GM18498 (cell line): ENCODE results near the gene ZNF329.

ENCODE experiments used
- ATAC-seq: cut with Tn5 transposase; IDR thresholded peaks from one replicate; pipeline ENCODE4 v1.9.1; 2021; ENCODE audit warnings: mild to moderate bottlenecking, moderate library complexity; ENCODE audit not compliant: unreplicated experiment

The ZNF329 gene

DNA sequence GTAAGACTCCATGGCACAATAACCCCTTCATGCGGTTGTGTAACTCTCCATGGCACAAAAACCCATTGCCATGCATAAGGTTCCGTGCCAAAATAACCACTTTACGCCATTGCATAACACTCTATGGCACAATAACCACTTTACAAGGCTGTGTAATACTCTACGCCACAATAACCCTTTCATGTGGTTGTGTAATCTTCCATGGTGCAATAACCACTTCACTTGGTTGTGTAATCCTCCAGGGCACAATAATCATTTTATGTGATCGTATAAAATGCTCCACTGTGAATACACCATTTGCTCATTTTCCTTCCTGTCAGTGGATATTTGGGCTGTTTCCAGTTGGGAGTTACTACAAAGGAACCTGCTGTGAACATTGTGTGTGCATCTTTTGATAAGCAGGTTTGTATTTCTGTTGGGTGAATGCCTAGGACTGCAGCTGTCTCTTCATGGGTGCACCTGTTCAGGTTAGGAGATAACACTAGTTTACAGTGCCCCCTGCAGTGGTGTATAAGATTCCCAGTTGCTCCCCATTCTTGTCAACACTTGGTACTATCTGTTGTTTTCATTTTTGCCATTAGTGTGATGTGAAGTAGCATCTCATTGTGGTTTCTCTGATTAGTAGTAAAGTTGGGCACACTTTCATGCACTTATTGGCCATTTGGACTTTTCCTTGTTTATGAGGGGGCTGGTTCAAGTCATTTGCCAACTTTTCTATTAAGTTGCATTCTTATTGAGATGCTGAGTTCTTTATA, 31.4 kb downstream of the ZNF329 start:
- no peak for ATAC-seq

- no peak for ATAC-seq
Observed at GRCh38 chr19:58117841-58118575, 32.6 kb downstream of the ZNF329 start.

DNA sequence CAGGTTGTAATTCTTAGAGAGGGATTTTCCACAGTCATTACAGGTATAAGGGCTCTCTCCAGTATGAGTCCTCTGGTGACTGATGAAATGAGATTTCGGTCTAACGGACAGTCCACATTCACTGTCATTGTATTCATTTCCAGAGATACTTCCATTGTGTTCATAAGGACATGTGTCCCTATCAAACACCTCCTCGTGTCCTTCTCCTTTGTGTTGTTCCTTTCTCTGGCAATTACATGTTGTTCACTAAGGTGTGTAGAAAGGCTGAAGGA, 42.1 kb downstream of the ZNF329 start:
- no peak for ATAC-seq

DNA sequence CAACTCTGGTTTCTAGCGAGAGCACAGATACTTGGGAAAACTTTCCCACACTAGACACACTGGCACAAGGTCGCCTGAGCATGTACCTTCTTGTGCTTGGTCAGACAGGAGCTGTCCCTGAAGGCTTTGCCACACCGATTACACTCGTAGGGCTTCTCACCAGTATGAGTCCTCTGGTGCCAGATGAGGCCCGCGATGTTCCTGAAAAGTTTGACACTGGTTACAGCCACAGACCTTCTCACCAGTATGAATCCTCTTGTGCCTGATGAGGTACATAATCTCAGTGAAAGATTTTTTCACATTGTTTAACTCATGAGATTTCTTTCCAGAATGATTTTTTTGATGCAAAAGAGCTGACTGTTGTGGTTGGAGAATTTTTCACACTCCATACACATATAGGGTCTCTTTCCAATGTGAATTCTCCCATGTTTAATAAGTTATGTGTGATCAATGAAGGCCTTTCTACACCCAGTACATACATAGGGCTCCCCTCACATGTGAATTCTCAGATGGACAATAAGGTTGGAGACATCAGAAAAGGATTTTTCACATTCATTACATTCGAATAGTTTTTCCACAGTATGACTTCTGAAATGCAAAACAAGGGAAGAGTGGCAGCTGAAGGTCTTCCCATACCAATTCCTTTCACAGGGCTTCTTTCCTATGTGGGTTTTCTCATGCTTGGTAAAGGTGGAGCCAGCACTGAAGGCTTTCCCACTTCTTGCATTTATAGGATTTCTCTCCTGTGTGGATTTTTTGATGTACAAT, 42.6 kb downstream of the ZNF329 start:
- no peak for ATAC-seq

DNA sequence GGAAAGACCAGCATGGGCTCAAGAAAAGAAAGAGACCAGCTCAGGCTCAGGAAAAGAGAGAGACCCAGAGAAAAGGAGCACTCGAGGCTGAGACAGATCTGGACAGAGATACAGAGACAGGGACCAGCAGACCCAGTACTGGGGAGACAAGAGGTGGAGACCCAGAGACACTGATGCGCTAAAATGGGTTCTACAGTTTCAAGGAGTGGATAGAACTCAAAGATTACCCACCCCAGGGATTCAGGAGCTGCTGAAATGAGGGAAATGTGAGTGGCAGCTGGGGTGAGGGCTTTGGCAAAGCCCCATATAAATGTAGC, 51.9 kb downstream of the ZNF329 start:
- no peak for ATAC-seq

DNA sequence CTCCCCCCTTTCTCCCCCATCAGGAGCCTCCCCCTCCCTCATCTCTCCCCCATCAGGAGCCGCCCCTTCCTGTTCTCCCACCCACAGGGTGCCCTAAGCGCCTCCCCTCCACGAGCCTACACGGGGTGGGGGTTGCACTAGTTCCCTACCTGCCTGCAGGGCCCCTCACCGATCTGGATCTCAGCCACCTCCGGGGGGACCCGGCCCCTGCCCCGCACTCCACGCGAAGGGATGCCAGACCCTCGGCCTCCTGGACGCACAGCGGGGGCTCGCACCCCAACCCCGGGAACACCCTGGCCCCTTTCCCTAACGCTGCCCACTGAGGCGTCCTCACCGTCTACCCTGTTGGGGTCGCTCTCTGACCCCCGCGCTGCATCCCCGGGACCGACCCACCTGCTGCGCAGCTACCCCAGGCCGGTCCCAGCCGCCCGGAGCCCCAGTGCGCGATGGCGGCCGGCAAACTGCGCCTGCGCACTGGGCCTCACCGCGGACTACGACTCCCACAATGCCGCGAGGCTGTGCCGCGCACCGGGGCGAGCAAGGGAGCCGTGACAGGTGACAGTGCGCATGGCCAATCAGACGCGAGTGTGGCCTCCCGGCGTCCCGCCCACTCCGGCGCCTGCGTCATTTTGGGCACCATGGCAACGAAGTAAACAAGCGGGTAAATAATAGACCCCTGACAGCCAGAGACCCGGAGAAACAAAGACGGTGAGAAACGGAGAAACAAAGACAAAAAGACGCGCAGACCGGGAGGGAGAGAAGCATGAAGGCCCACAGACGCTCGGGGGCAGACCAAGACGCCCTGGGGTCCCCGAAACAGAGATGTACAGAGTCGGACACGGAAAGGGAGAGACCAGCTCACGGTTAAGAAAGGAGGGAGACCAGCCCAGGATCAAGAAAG, 52.6 kb downstream of the ZNF329 start, which contains the start of gene ZSCAN18:
ZSCAN18 (minus strand) TSS at position 451 of the 901 bp plus-strand sequence. CDS start 7,964 bp downstream, outside the sequence.
- ATAC-seq = peak; percentile 95

- no peak for ATAC-seq
Observed at GRCh38 chr19:58097349-58097748, 53.2 kb downstream of the ZNF329 start.

DNA sequence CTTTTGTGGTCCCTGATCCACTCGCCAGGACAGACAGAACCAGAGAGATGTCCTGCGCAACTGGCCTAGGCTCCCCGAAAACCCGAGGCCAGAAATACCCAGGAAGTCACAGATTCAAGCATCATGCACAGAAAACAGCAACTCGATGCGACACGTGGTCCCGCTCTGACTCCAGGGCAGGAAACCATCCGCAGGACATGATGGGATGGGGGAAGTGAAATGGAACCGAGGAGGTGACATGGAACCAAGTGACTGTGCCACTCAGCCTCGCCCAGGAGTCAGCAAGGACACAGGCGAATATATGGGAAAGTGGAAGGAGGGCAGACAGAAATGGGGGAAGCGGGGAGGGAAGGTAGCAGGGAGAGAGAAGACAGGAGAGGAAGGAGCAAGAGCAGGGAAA, 53.7 kb downstream of the ZNF329 start:
- ATAC-seq = no peak

DNA sequence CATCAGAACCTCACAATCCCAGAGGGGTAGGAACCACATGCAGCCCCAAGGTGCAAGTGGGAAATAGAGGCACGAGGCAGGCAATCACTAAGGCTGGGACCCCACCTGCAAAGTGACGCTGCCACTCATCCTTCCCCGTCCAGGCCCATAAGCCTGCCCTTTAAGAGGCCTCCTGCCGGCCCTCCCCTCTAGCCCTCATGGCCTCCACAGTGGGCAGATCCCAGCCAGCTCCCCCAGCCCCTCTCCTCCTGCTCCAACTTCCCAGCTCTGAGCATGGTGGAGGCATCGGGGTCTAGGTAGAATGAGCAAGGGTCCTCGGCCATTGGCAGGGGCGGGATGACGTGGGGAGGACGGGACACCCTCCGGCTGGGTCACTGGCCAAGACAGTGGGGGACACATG, 55.3 kb downstream of the ZNF329 start:
- ATAC-seq = no peak

DNA sequence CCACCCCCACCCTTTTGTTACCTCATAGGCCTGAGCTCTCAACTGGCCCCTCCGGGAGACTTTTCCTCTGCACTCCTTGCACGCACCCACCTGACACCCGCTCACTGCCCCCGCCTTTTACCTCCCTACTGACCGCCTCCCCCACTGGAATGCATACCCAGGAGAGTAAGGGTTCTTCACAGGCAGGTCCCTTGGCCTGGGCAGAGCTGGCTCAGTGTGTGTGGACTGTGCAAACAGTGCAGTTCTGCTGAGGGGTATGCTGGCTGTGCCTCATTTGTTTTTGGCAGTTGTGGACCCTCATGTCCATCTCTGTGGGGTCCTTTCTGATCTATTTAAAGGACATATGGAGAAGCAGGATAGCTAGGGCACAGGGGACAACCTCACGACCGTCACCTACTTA, 57.5 kb downstream of the ZNF329 start:
- no peak for ATAC-seq

DNA sequence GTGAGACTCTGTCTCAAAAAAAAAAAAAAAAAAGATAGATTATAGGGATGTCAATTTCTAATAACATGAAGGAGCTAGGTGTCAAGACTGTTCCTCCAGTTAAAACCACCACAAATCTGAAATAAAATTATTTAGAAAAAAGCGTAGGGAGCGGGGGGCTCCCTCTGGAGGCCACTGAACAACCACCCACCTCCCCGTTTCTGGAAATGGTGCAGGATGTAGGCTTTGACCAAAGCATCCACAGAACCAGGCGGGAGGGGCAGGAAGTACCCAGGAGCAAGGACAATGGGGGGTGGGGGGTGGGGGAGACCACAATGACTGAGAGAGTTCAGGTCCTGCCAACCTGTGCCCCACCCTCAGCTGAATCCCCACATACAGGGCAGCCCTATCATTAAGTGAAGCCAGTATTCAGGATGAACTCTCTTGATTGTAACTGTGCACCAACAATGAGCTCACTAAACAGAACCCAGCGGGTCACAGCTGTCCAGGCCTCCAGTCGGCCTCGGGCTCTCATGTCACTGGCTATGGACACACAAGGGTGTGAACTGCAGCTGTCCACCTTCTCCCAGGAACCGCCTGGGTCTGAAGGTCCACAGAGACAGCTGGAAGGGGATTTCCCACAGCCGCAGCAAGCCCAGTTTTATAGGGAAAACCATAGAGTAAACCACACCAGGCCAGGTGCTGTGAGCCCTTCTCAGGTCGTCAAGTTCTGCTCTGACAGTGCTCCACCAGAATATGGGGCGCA, 59.2 kb downstream of the ZNF329 start:
- ATAC-seq = no peak

GRCh38 chr19:58089846-58090245, 60.7 kb downstream of the ZNF329 start:
- no peak for ATAC-seq

DNA sequence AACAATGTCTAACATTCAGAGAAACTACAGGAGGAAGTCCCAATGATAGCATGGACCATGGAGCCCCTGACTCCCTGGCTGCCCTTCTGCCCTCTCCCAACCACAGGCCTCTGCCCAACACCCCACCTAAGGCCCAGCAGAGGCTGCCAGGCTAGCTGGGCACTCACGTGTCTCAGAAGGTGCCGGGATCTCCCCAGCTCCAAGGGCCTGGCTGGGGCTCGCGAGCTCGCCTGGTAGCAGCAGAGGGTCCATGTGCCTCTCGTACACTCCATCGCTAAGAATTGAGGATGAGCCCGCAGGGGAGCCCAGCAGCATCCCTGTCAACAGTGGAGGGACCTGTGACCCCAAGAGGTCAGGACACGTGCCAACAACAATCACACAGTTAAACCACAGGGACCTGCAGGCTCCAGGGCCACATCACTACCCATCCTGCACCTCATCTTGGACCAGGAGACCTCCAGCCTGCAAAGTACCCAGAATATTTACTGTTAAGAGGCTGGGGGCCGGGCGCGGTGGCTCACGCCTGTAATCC, 62.0 kb downstream of the ZNF329 start:
- no peak for ATAC-seq

DNA sequence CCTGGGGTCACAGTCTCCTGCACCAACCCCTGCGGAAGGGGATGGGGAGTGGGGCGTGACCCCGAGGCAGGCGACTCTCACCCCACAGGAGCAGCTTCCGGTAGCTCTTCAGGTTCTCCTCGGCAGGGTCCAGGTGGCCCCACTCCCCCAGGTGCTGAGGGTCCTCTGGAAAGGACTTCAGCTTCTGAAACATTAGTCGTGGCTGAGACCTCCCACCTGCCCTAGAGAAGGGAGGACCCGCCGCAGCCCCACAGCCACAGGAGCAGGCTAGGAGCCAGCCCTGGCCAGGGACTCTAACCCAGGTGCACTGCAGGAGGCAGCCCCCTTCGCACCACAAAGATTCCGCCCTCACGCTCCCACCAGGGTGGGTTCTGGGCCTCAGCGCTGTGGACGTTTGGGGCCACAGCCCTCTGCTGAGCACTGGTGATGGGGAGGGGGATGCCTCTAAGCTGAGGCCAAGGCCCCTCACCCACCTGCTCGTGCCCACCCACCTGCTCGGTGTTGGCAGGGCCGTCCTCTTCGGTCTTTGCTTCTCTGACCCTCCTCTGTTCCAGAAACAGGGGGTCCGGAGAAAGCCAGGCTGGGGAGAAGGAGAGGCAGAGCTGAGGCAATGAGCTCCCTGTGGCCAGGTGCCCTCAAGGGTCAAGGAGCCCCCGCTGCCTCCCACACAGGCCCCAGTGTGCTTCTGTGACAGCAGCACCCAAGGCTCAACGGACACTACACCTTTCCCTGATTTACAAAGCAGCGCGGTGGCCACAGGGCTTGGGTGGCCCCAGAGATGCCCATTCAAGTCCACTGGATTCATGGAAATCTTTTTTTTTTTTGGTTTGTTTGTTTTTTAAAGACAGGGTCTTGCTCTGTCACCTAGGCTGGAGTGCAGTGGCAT, 63.5 kb downstream of the ZNF329 start:
- no peak for ATAC-seq

- ATAC-seq = no peak
Observed at GRCh38 chr19:58085348-58085875, 65.2 kb downstream of the ZNF329 start.

DNA sequence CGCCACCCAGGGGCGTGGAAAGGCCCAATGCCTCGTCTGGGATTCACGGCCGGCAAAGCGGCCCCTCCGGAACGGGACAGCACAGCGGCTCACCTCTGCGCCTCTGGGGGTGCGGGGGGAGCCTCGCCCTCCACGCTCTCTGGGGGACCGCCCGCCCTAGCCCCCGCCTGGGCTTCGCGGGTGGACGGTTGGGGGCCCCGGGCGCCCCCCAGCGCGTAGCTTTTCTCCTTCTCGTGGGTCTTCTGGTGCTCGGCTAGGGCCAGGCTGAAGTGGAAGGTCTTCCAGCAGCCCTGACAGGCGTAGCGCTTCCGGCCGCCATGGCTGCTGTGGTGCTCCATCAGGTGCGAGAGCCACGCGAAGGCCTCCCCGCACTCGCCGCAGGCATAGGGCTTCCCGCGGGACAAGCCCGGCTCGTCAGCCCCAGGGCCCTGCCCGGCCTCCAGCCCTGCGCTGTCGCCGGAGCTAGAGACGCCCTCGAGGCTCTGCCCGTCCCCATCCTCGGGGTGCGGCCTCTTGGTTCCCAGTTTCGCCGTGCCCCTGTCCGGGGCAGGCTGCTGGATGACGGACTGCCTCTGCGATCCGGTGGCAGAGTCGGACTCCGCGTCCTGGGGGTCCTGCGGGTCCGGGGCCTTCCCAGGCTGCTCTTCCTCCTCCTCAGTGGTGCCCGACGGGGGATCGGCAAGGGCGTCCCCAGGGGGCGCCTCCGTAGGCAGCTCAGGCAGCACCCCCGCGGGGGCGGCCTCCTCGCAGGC, 65.8 kb downstream of the ZNF329 start:
- ATAC-seq = no peak

GRCh38 chr19:58083021-58083420, 67.6 kb downstream of the ZNF329 start:
- ATAC-seq = no peak

GRCh38 chr19:58079792-58080191, 70.8 kb downstream of the ZNF329 start:
- ATAC-seq = no peak
